Tibial nerve (tissue), 4 donors: ENCODE results near the gene PLCG2. TPM values are rescaled to one million over a fixed set of nuclear protein-coding genes. Genes with fewer than 3 reads are reported as not detected.

Source experiments
- DNase-seq, 2 donors: peaks; one replicate each; pipeline ENCODE4 v3.0.0-alpha.2; 2019; ENCODE audit warnings: low spot score in 2 of 2
- H3K27ac ChIP-seq, 4 donors: fragments of 200-600 bp; sonication (generic) in 3 of 4; one replicate each; pipeline ENCODE4 v1.5.1; 2017 to 2019; ENCODE audit warnings: mild to moderate bottlenecking in 1 of 4
- H3K27me3 ChIP-seq, 2 donors: fragments of 200-600 bp; sonication (generic) in 1 of 2; one replicate each; pipeline versions ENCODE4 v1.5.1 to v1.6.0; 2017 to 2019
- H3K36me3 ChIP-seq, 3 donors: fragments of 200-600 bp; sonication (generic); one replicate each; pipeline ENCODE4 v1.5.1; 2018 to 2019
- H3K4me1 ChIP-seq, 4 donors: fragments of 200-600 bp; sonication (generic) in 3 of 4; one replicate each; pipeline ENCODE4 v1.5.1; 2017 to 2019
- H3K4me3 ChIP-seq, 4 donors: fragments of 200-600 bp; sonication (generic) in 3 of 4; one replicate each; pipeline ENCODE4 v1.5.1; 2017 to 2019; ENCODE audit warnings: mild to moderate bottlenecking in 1 of 4, moderate library complexity in 1 of 4
- H3K9me3 ChIP-seq, 4 donors: fragments of 200-600 bp; sonication (generic) in 3 of 4; one replicate each; pipeline ENCODE4 v1.5.1; 2017 to 2019
- EP300 ChIP-seq, 2 donors: sonication (generic); formaldehyde crosslinking; IDR thresholded peaks; one replicate each; pipeline ENCODE4 v1.6.1; 2017; ENCODE audit warnings: antibody characterized with exemption in 2 of 2, mild to moderate bottlenecking in 1 of 2
- POLR2A ChIP-seq, 2 donors: fragments of 450-650 bp; IDR thresholded peaks; one replicate each; pipeline ENCODE4 v1.6.1; 2017; ENCODE audit warnings: antibody characterized with exemption in 2 of 2, mild to moderate bottlenecking in 2 of 2, moderate library complexity in 2 of 2
- WGBS, 2 donors: methylation state at CpG; one replicate each; pipeline ENCODE4 v1.1.5; 2018; 5-methylcytosine and 5-hydroxymethylcytosine counted together
- total RNA-seq, 4 donors: library from RNA; depleted of rRNA; stranded (reverse); fragments of >200 nt; gene quantifications; one replicate each; pipeline ENCODE4 v1.1.0, GENCODE V29; 2016
- TF ChIP-seq, protein P1 (sequence below), 5 experiments: fragments of 200-600 bp in 3 of 5; fragments of 450-650 bp in 2 of 5; sonication (generic) in 3 of 5; IDR thresholded peaks; one replicate each; pipeline ENCODE4 v1.5.1; 2016 to 2019; ENCODE audit warnings: antibody characterized with exemption in 5 of 5, mild to moderate bottlenecking in 3 of 5, moderate library complexity in 2 of 5

PLCG2 gene
- total RNA-seq, 4 donors from 2014 or later, result 13.0 to 28.5 (median 18.9) TPM

DNA sequence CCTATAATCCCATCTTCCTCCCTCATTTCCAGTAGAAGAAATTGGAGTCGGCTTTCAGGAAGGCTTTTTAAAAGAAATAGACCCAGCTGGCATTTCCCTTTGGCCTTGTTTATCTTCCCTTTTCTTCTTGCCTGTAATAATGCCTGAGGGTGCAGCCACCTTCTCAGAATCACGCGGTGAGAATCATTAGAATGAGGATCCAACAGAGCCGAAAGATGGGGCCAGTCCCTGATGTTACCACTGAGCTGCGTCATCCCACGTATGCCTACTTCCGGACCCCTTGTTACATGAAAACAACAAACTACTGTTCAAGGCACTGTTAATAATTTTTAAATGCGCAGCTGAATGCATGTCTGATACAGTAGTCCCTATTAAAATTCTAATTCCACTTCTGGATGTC lies 208.0 kb downstream of the PLCG2 start:
- Histone ChIP-seq H3K4me3 (no peak overlapping the region), H3K27ac (no peak overlapping the region), H3K27me3 (no peaks in the 10 kb centered on the region), H3K9me3 (no peaks in the 10 kb centered on the region), H3K36me3 (no peaks in the 10 kb centered on the region), H3K4me1 (no peaks in the 10 kb centered on the region)
- no peak for TF ChIP-seq POLR2A (IDR thresholded peaks at IDR 0.05)
- TF ChIP-seq, protein P1, sequence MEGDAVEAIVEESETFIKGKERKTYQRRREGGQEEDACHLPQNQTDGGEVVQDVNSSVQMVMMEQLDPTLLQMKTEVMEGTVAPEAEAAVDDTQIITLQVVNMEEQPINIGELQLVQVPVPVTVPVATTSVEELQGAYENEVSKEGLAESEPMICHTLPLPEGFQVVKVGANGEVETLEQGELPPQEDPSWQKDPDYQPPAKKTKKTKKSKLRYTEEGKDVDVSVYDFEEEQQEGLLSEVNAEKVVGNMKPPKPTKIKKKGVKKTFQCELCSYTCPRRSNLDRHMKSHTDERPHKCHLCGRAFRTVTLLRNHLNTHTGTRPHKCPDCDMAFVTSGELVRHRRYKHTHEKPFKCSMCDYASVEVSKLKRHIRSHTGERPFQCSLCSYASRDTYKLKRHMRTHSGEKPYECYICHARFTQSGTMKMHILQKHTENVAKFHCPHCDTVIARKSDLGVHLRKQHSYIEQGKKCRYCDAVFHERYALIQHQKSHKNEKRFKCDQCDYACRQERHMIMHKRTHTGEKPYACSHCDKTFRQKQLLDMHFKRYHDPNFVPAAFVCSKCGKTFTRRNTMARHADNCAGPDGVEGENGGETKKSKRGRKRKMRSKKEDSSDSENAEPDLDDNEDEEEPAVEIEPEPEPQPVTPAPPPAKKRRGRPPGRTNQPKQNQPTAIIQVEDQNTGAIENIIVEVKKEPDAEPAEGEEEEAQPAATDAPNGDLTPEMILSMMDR (IDR thresholded peaks at IDR 0.05), result no peak
- TF ChIP-seq EP300 (IDR thresholded peaks at IDR 0.05), result no peak
- 79 to 80% methylated on average over 8 of the region's 8 CpGs for WGBS, 2 donors
- no peak for DNase-seq

DNA sequence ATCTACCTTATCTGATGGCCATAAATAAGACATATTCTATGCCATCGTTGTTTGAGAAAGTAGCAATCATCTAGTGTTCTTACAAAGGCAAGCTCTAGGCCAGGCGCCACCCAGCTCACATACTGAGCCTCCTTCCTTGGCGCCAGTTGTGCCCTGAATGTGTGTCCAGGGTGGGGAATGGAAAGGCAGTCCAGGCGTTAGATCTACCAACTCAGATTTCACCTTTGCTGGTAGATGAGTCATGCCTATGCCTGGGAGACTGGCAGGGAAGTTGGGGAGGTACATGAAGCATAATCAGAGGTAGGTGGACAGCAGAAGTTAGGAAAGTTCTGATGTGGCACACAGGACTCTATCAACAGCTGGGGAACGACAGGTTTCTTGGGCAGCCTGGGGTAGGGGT lies 208.6 kb downstream of the PLCG2 start:
- Histone ChIP-seq H3K27me3 (no peaks in the 10 kb centered on the region), H3K4me3 (no peak overlapping the region), H3K36me3 (no peaks in the 10 kb centered on the region), H3K27ac (no peak overlapping the region), H3K9me3 (no peaks in the 10 kb centered on the region), H3K4me1 (no peaks in the 10 kb centered on the region)
- TF ChIP-seq EP300 (IDR thresholded peaks at IDR 0.05) (no peak), POLR2A (IDR thresholded peaks at IDR 0.05) (no peak)
- TF ChIP-seq, protein P1 (IDR thresholded peaks at IDR 0.05), result no peak
- no peak for DNase-seq
- WGBS, 2 donors, result 86 to 90% methylated on average over 5 of the region's 5 CpGs

DNA sequence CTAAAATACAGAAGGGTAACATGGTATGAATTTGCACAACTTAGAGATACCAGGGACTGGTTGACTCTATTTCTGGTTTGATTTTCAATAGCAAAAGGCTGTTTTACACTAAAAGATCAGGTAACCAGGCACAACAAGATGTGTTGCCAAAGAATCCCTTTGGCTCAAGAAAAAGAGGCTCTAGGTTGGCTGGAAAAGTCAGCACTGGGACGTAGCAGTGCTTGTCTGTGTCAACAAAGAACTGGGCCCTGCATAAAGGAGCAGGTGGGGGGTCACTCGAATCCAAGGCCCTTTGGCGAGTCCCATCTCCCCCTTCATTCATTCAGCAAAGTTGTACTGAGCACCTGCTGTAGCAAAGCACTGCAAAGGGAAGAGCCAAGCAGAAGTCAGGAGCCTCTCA lies 213.8 kb downstream of the PLCG2 start:
- TF ChIP-seq, protein P1 (IDR thresholded peaks at IDR 0.05), result no peak
- no peak for TF ChIP-seq EP300 (IDR thresholded peaks at IDR 0.05)
- no peak for TF ChIP-seq POLR2A (IDR thresholded peaks at IDR 0.05)
- no peaks in the 10 kb centered on the region for H3K36me3 ChIP-seq
- no peaks in the 10 kb centered on the region for H3K27me3 ChIP-seq
- no peak overlapping the region for H3K4me3 ChIP-seq
- DNase-seq, result no peak
- no peak overlapping the region for H3K27ac ChIP-seq
- peaks cover 0 to 12% (median 2%) of the 10 kb centered on the region in 4 donors for H3K4me1 ChIP-seq
- no peaks in the 10 kb centered on the region for H3K9me3 ChIP-seq
- WGBS, 2 donors, result 66 to 77% methylated on average over 3 of the region's 3 CpGs

DNA sequence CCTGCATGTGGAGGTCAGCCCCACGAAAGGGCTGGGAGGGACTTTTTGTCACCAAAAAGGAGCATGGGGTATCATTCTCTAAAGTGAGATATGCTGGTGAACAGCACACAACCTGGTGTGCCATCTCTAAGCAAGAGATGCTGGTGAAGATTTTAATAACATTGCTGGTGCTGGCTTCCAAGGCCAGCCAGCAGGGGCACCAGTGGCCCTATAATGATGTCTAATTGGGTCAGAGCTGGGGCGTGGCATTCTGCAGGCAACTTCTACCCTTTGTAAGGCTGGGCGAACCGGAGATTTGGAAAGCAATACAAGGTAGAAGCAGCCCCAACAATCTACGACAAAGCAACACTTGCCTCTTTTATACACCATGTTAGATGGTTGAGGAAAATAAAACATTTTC lies 215.4 kb downstream of the PLCG2 start:
- no peaks in the 10 kb centered on the region for H3K36me3 ChIP-seq
- WGBS, 2 donors, result 87 to 89% methylated on average over 5 of the region's 5 CpGs
- DNase-seq, result no peak
- H3K27me3 ChIP-seq, result no peaks in the 10 kb centered on the region
- no peak overlapping the region for H3K27ac ChIP-seq
- TF ChIP-seq POLR2A (IDR thresholded peaks at IDR 0.05), result no peak
- no peak for TF ChIP-seq EP300 (IDR thresholded peaks at IDR 0.05)
- TF ChIP-seq, protein P1 (IDR thresholded peaks at IDR 0.05), result no peak
- H3K9me3 ChIP-seq, result no peaks in the 10 kb centered on the region
- H3K4me3 ChIP-seq, result no peak overlapping the region
- H3K4me1 ChIP-seq, result peaks cover 0 to 17% (median 2%) of the 10 kb centered on the region in 4 donors

DNA sequence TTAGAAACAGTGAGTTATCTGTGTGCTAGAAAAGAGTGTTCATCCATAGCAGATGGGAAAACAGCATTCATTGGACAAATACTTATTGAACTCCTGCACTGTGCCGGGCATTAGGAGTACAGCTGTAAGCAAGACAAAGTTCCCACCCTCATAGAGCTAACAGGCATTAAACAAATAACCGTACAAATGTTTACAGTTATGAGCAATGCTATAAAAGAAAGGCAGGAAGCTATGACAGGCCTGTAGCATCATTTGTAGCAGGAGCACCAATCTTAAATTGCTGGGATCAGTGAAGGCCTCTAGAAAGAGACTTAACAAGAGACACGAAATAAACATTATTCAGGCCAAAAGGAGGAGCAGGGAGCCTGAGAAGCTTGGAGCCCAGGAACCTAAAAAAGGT lies 216.6 kb downstream of the PLCG2 start:
- TF ChIP-seq POLR2A (IDR thresholded peaks at IDR 0.05), result no peak
- TF ChIP-seq, protein P1 (IDR thresholded peaks at IDR 0.05), result no peak
- H3K27me3 ChIP-seq, result no peaks in the 10 kb centered on the region
- H3K4me1 ChIP-seq, result peaks cover 0 to 17% (median 2%) of the 10 kb centered on the region in 4 donors
- no peak overlapping the region for H3K4me3 ChIP-seq
- H3K36me3 ChIP-seq, result no peaks in the 10 kb centered on the region
- 55 to 69% methylated on average over 3 of the region's 3 CpGs for WGBS, 2 donors
- DNase-seq, result no peak
- H3K27ac ChIP-seq, result no peak overlapping the region
- H3K9me3 ChIP-seq, result no peaks in the 10 kb centered on the region
